ENCODE measurements around the gene TMEM242. TPM values are rescaled to one million over a fixed set of nuclear protein-coding genes. Genes with fewer than 3 reads are reported as not detected.

Gene TMEM242
- 10.1 and 11.7 TPM in 2 replicates for total RNA-seq (ENCODE audit: low replicate concordance)
- long read RNA-seq, full-length matches to known transcripts, result 78 of 83 reads
- long read RNA-seq, partial matches to known transcripts, result 1 of 83 reads
- long read RNA-seq, other reads (novel, unspliced or antisense), result 4 of 83 reads

DNA sequence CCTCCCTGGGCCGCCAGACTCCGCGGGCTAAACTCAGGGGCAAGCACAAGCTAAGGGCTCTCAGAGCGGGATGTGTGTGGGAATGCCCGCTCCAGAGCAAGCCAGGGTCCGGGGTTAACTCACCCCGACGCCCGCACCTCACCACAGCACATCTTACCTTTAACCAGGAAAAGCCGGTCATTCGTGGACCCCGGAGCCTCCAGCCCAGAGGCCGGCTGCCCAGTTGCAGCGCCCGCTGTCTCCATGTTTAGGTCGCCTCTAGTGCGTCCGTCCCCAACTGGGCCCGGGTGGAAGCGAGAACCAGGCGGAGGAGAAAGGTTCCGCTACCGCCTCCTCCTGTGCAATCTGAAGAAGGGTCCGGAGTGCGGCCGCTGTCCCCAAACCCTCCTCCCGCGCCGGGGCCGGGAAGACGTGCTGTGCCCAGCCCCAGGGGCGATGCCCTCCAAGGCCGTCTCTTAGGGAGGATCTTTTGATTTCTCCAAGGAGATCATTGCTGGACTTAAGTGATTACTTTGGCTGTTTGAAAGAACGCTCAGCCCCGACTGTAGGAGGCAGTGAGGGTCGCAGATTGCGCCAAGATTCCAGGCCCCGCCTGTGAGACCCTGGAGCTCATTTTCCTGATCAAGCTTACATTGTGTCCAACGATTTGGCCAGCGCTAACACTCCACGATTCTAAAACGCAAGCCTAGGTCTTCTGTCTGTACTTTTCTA, at the start of gene TMEM242:
TMEM242 (minus strand) TSS at position 265 of the 711 bp plus-strand sequence; CDS start at position 245, 20 bp downstream.
- peak within 1 kb of the TSS; percentile 98 for H3K27ac Mint-ChIP-seq
- TF ChIP-seq, protein P1, sequence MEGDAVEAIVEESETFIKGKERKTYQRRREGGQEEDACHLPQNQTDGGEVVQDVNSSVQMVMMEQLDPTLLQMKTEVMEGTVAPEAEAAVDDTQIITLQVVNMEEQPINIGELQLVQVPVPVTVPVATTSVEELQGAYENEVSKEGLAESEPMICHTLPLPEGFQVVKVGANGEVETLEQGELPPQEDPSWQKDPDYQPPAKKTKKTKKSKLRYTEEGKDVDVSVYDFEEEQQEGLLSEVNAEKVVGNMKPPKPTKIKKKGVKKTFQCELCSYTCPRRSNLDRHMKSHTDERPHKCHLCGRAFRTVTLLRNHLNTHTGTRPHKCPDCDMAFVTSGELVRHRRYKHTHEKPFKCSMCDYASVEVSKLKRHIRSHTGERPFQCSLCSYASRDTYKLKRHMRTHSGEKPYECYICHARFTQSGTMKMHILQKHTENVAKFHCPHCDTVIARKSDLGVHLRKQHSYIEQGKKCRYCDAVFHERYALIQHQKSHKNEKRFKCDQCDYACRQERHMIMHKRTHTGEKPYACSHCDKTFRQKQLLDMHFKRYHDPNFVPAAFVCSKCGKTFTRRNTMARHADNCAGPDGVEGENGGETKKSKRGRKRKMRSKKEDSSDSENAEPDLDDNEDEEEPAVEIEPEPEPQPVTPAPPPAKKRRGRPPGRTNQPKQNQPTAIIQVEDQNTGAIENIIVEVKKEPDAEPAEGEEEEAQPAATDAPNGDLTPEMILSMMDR (conservative IDR thresholded peaks at IDR 0.05), result peak; percentile 53
- H3K4me3 Mint-ChIP-seq, result peak within 1 kb of the TSS; percentile 99
- peak; percentile 92 for DNase-seq (ENCODE audit: extremely low spot score, unreplicated experiment)
- H3K27me3 Mint-ChIP-seq, result peaks cover 22% of the 10 kb centered on the region
- H3K36me3 Mint-ChIP-seq, result no peaks in the 10 kb centered on the region
- no peaks in the 10 kb centered on the region for H3K9me3 Mint-ChIP-seq
- peaks cover 15% of the 10 kb centered on the region for H3K4me1 Mint-ChIP-seq (ENCODE audit: unreplicated experiment)

DNA sequence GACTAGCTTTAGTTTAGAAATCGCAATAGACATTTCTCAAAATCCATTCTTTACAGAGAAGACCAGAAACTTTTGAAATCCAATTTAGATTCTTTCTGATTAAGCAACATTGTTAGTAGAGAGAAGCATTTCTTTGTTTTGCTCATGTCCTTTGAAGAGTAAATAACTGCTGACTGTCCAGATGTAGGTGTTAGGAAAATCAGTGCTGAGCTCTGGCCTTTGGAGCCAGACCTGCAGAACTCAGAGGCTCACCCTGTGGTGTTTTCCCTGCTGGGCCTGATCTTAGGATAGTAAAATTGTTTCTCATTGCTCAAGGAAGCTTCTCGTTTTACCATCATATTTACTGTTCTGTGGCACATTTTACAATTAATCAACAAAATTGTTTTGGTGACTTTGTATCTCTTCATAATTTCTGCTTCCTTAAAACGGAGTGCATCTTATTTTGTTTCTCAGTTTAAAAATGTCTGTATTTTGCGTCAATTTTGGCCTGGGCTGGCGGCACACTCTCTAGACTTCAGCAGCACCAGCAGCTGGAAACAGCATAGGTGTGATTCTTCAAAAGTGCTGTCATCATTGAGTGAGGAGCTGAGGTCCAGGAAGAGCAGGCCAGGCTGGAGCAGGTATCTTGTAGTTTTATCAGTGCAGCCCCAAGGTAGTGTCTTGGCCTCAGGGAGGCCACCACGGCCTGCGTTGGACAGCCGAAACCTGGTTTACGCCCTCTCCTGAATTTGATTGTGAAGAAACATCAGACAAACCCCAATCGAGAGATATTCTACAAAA, 49.4 kb upstream of the TMEM242 start:
- H3K4me3 Mint-ChIP-seq, result no peak overlapping the region
- H3K9me3 Mint-ChIP-seq, result no peaks in the 10 kb centered on the region
- TF ChIP-seq, protein P1 (conservative IDR thresholded peaks at IDR 0.05), result no peak
- no peak for DNase-seq (ENCODE audit: extremely low spot score, unreplicated experiment)
- H3K4me1 Mint-ChIP-seq (ENCODE audit: unreplicated experiment), result peaks cover 4% of the 10 kb centered on the region
- no peak overlapping the region for H3K27ac Mint-ChIP-seq
- no peaks in the 10 kb centered on the region for H3K27me3 Mint-ChIP-seq
- no peaks in the 10 kb centered on the region for H3K36me3 Mint-ChIP-seq

DNA sequence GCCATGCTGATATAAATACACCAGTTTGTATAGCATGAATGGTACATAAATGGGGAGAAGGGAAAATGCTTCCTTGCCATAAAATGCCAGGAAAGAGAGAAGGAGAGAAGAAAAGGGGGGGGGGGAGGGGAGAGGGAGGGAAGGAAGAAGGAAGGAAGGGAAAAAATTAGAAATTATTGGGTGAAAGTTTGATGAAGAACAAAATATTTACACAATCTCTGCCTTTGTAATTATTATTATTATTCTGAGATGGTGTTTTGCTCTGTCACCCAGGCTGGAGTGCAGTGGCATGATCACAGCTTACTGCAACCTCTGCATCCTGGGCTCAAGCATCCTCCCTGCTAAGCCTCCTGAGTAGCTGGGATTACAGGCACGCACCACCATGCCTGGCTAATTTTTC, 47.4 kb upstream of the TMEM242 start:
- Mint-ChIP-seq H3K36me3 (no peaks in the 10 kb centered on the region), H3K4me1 (ENCODE audit: unreplicated experiment) (no peaks in the 10 kb centered on the region), H3K9me3 (no peaks in the 10 kb centered on the region), H3K4me3 (no peak overlapping the region), H3K27me3 (no peaks in the 10 kb centered on the region), H3K27ac (no peak overlapping the region)
- TF ChIP-seq, protein P1 (conservative IDR thresholded peaks at IDR 0.05), result no peak
- no peak for DNase-seq (ENCODE audit: extremely low spot score, unreplicated experiment)

DNA sequence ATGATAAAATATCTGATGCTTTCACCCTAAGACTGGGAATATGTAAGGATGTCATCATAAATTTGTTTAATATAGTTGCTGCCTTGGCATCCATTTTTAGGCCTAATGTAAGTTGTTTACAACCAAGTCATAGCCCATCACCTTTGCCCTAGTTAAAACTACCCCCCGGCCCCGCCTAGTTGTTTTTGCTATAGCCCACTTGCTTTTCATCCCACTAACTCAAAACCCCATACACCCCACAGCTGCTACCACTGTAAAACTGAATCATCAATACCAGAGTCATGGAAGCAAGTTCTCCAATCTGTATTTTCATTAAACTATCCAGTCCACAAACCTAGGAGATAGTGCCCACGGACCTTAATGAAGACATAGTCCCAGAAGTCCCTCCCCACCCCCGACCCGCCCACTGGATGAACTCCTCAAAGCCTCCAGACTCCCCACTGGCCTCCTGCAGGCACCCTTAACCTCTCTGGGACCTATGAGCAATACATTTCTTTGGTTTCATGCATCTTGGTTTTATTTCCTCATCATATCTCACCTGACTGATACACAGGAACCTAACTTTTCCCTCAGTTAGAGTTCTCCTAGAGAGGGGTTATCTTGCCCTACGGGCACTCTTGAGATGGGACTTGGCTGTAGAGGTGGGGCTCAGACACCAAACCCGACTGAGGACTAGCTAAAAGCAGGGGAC, 45.2 kb upstream of the TMEM242 start:
- no peaks in the 10 kb centered on the region for H3K27me3 Mint-ChIP-seq
- no peaks in the 10 kb centered on the region for H3K9me3 Mint-ChIP-seq
- H3K36me3 Mint-ChIP-seq, result no peaks in the 10 kb centered on the region
- DNase-seq (ENCODE audit: extremely low spot score, unreplicated experiment), result no peak
- TF ChIP-seq, protein P1 (conservative IDR thresholded peaks at IDR 0.05), result no peak
- H3K4me3 Mint-ChIP-seq, result no peak overlapping the region
- H3K27ac Mint-ChIP-seq, result no peak overlapping the region
- H3K4me1 Mint-ChIP-seq (ENCODE audit: unreplicated experiment), result no peaks in the 10 kb centered on the region

DNA sequence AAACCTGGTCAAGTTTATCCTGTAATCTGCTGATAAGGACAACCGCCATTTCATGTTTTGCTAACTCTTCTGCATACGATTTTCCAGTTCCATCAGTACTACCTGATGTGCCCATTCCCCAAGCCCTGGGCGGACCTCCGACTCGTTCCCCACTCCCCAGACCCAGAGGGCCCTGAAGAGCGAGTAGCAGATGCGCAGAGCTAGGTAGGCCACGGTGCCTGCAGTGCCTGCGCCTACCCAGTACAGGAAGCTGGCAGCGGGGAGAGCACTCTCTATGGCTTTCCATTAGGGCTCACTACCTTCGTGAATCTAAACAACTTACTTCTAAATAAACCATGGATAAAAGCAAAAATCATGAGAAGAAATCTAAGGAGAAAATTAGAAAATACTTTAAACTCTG, 43.3 kb upstream of the TMEM242 start:
- H3K4me1 Mint-ChIP-seq (ENCODE audit: unreplicated experiment), result no peaks in the 10 kb centered on the region
- DNase-seq (ENCODE audit: extremely low spot score, unreplicated experiment), result no peak
- TF ChIP-seq, protein P1 (conservative IDR thresholded peaks at IDR 0.05), result no peak
- no peaks in the 10 kb centered on the region for H3K27me3 Mint-ChIP-seq
- no peaks in the 10 kb centered on the region for H3K9me3 Mint-ChIP-seq
- no peak overlapping the region for H3K27ac Mint-ChIP-seq
- H3K36me3 Mint-ChIP-seq, result no peaks in the 10 kb centered on the region
- no peak overlapping the region for H3K4me3 Mint-ChIP-seq

Measured in type B pancreatic cell (in vitro differentiated cells).